ENCODE results near the gene SGMS1. TPM values are rescaled to one million over a fixed set of nuclear protein-coding genes. Genes with fewer than 3 reads are reported as not detected.
"Not testable (repeated sequence)": the region's sequence is repeated elsewhere in the genome, so short reads cannot be mapped to it uniquely, and the experiment has no call there.

Gene SGMS1
- total RNA-seq, 2 experiments from 2014 or later, result 9.8 to 11.3 TPM

GRCh38 chr10:50498465-50498864 lies 125.3 kb downstream of the SGMS1 start:
- Mint-ChIP-seq H3K27ac (no peak overlapping the region), H3K4me1 (peaks cover 46% of the 10 kb centered on the region), H3K4me3 (no peak overlapping the region), H3K27me3 (no peaks in the 10 kb centered on the region), H3K9me3 (peaks cover 8% of the 10 kb centered on the region), H3K36me3 (peaks cover 36% of the 10 kb centered on the region)
- DNase-seq, result no peak

GRCh38 chr10:50497758-50498157 lies 126.0 kb downstream of the SGMS1 start:
- H3K36me3 Mint-ChIP-seq, result peaks cover 43% of the 10 kb centered on the region
- no peaks in the 10 kb centered on the region for H3K27me3 Mint-ChIP-seq
- no peak overlapping the region for H3K4me3 Mint-ChIP-seq
- peaks cover 13% of the 10 kb centered on the region for H3K9me3 Mint-ChIP-seq
- peak overlapping the region; percentile 76 for H3K27ac Mint-ChIP-seq
- DNase-seq, result no peak
- H3K4me1 Mint-ChIP-seq, result peaks cover 44% of the 10 kb centered on the region

- H3K4me1 Mint-ChIP-seq, result peaks cover 32% of the 10 kb centered on the region
Observed at GRCh38 chr10:50496228-50496627, 127.5 kb downstream of the SGMS1 start.

GRCh38 chr10:50490241-50490640 lies 133.5 kb downstream of the SGMS1 start:
- no peak for DNase-seq
- H3K27ac Mint-ChIP-seq, result no peak overlapping the region
- peaks cover 27% of the 10 kb centered on the region for H3K9me3 Mint-ChIP-seq
- H3K4me3 Mint-ChIP-seq, result no peak overlapping the region
- H3K36me3 Mint-ChIP-seq, result peaks cover 48% of the 10 kb centered on the region
- no peaks in the 10 kb centered on the region for H3K27me3 Mint-ChIP-seq
- H3K4me1 Mint-ChIP-seq, result peaks cover 12% of the 10 kb centered on the region

More at GRCh38 chr10:50496228-50496627, 127.5 kb downstream of the SGMS1 start:
- Mint-ChIP-seq H3K27ac (peak overlapping the region; percentile 22), H3K36me3 (peaks cover 50% of the 10 kb centered on the region), H3K9me3 (peaks cover 17% of the 10 kb centered on the region), H3K27me3 (no peaks in the 10 kb centered on the region), H3K4me3 (no peak overlapping the region)
- DNase-seq, result no peak

GRCh38 chr10:50484550-50484949 lies 139.2 kb downstream of the SGMS1 start:
- not testable (repeated sequence) for H3K4me1 Mint-ChIP-seq, H3K4me3 Mint-ChIP-seq, H3K27me3 Mint-ChIP-seq, H3K27ac Mint-ChIP-seq, DNase-seq
- Mint-ChIP-seq H3K36me3 (peaks cover 59% of the 10 kb centered on the region), H3K9me3 (peaks cover 36% of the 10 kb centered on the region)

GRCh38 chr10:50480054-50481007 lies 143.4 kb downstream of the SGMS1 start:
- H3K36me3 Mint-ChIP-seq, result peaks cover 61% of the 10 kb centered on the region
- DNase-seq, result no peak
- peaks cover 2% of the 10 kb centered on the region for H3K4me1 Mint-ChIP-seq
- no peak overlapping the region for H3K4me3 Mint-ChIP-seq
- peaks cover 32% of the 10 kb centered on the region for H3K9me3 Mint-ChIP-seq
- no peaks in the 10 kb centered on the region for H3K27me3 Mint-ChIP-seq
- H3K27ac Mint-ChIP-seq, result no peak overlapping the region

GRCh38 chr10:50477287-50478203 lies 146.2 kb downstream of the SGMS1 start:
- H3K27ac Mint-ChIP-seq, result no peak overlapping the region
- H3K9me3 Mint-ChIP-seq, result peaks cover 11% of the 10 kb centered on the region
- H3K4me3 Mint-ChIP-seq, result no peak overlapping the region
- H3K36me3 Mint-ChIP-seq, result peaks cover 36% of the 10 kb centered on the region
- no peak for DNase-seq
- peaks cover 8% of the 10 kb centered on the region for H3K4me1 Mint-ChIP-seq
- no peaks in the 10 kb centered on the region for H3K27me3 Mint-ChIP-seq

- Mint-ChIP-seq H3K9me3 (peaks cover 6% of the 10 kb centered on the region), H3K27ac (no peak overlapping the region), H3K36me3 (peaks cover 17% of the 10 kb centered on the region), H3K4me1 (peaks cover 37% of the 10 kb centered on the region), H3K27me3 (no peaks in the 10 kb centered on the region), H3K4me3 (no peak overlapping the region)
- no peak for DNase-seq
Observed at GRCh38 chr10:50473756-50474155, 150.0 kb downstream of the SGMS1 start.

GRCh38 chr10:50472914-50473313 lies 150.8 kb downstream of the SGMS1 start:
- H3K9me3 Mint-ChIP-seq, result peaks cover 4% of the 10 kb centered on the region
- no peak overlapping the region for H3K4me3 Mint-ChIP-seq
- no peak overlapping the region for H3K27ac Mint-ChIP-seq
- no peaks in the 10 kb centered on the region for H3K27me3 Mint-ChIP-seq
- no peak for DNase-seq
- H3K4me1 Mint-ChIP-seq, result peaks cover 45% of the 10 kb centered on the region
- H3K36me3 Mint-ChIP-seq, result peaks cover 14% of the 10 kb centered on the region

- Mint-ChIP-seq H3K4me1 (peaks cover 54% of the 10 kb centered on the region), H3K4me3 (no peak overlapping the region), H3K9me3 (no peaks in the 10 kb centered on the region), H3K27me3 (no peaks in the 10 kb centered on the region), H3K27ac (peak overlapping the region; percentile 4), H3K36me3 (peaks cover 2% of the 10 kb centered on the region)
- DNase-seq, result no peak
Observed at GRCh38 chr10:50471583-50471975, 152.2 kb downstream of the SGMS1 start.

GRCh38 chr10:50470798-50471582 lies 152.8 kb downstream of the SGMS1 start:
- Mint-ChIP-seq H3K4me1 (peaks cover 56% of the 10 kb centered on the region), H3K4me3 (no peak overlapping the region), H3K36me3 (no peaks in the 10 kb centered on the region), H3K27me3 (no peaks in the 10 kb centered on the region), H3K9me3 (no peaks in the 10 kb centered on the region), H3K27ac (no peak overlapping the region)
- DNase-seq, result no peak

GRCh38 chr10:50470345-50470744 lies 153.4 kb downstream of the SGMS1 start:
- Mint-ChIP-seq H3K27ac (no peak overlapping the region), H3K4me1 (peaks cover 56% of the 10 kb centered on the region), H3K27me3 (no peaks in the 10 kb centered on the region), H3K4me3 (no peak overlapping the region), H3K9me3 (no peaks in the 10 kb centered on the region), H3K36me3 (peaks cover 4% of the 10 kb centered on the region)
- no peak for DNase-seq

GRCh38 chr10:50469778-50470193 lies 154.0 kb downstream of the SGMS1 start:
- Mint-ChIP-seq H3K9me3 (no peaks in the 10 kb centered on the region), H3K4me1 (peaks cover 56% of the 10 kb centered on the region), H3K36me3 (peaks cover 9% of the 10 kb centered on the region), H3K27ac (no peak overlapping the region), H3K4me3 (no peak overlapping the region), H3K27me3 (no peaks in the 10 kb centered on the region)
- no peak for DNase-seq

- Mint-ChIP-seq H3K36me3 (peaks cover 9% of the 10 kb centered on the region), H3K9me3 (no peaks in the 10 kb centered on the region), H3K4me1 (peaks cover 56% of the 10 kb centered on the region), H3K27ac (no peak overlapping the region), H3K4me3 (no peak overlapping the region), H3K27me3 (no peaks in the 10 kb centered on the region)
- DNase-seq, result no peak
Observed at GRCh38 chr10:50469288-50469687, 154.5 kb downstream of the SGMS1 start.
